A549 (cell line): ENCODE data around the gene CSMD2. TPM values are rescaled to one million over a fixed set of nuclear protein-coding genes. Genes with fewer than 3 reads are reported as not detected.

ENCODE experiments used
- ATAC-seq, 2 experiments: fragments of 200-7000 bp in 1 of 2; fragments of >200 bp in 1 of 2; cut with Nextera tagmentation in 1 of 2; cut with Tn5 transposase in 1 of 2; 3 replicates each; pipeline versions ENCODE4 v1.8.0 to v1.9.1; 2018 to 2020; ENCODE audit warnings: mild to moderate bottlenecking in 1 of 2, moderate library complexity in 1 of 2
- CTCF ChIA-PET: fragments of 300-600 bp; sonication (Branson Sonifier 250); formaldehyde crosslinking; extraction: SDS; loops from one replicate; lab custom pipeline; 2021; ENCODE audit warnings: antibody characterized with exemption, inconsistent platforms; lab: Yijun Ruan, JAX
- POLR2A ChIA-PET: fragments of 350-600 bp; formaldehyde crosslinking; extraction: SDS; loops from one replicate; lab custom pipeline; 2021; ENCODE audit warnings: antibody characterized with exemption, inconsistent platforms; lab: Yijun Ruan, JAX
- DNase-seq, 2 experiments: peaks; one replicate each; pipeline versions ENCODE4 v3.0.0 to v3.0.0-alpha.2; 2011 to 2016; ENCODE audit warnings: low read depth in 1 of 2, low spot score in 1 of 2
- FAIRE-seq: peaks from 2 replicates; lab custom pipeline; 2011; peaks lifted over from hg19 to GRCh38; lab: Jason Lieb, UNC
- H3K27ac ChIP-seq, 2 experiments: fragments of >200 bp; sonication (Bioruptor Twin); formaldehyde crosslinking; 3 replicates each; pipeline ENCODE4 v1.5.1; 2016 to 2017
- H3K4me1 ChIP-seq: fragments of >200 bp; sonication (Bioruptor Twin); formaldehyde crosslinking; 3 replicates; pipeline ENCODE4 v1.6.1; 2016
- H3K4me2 ChIP-seq: fragments of >200 bp; sonication (Bioruptor Twin); formaldehyde crosslinking; 3 replicates; pipeline ENCODE4 v1.6.1; 2016
- H3K4me3 ChIP-seq: fragments of >200 bp; sonication (Bioruptor Twin); formaldehyde crosslinking; 3 replicates; pipeline ENCODE4 v1.5.1; 2016
- H3K9me3 ChIP-seq: fragments of >200 bp; sonication (Bioruptor Twin); formaldehyde crosslinking; 3 replicates; pipeline ENCODE4 v1.6.1; 2016
- BCL3 ChIP-seq: fragments of >200 bp; sonication (Bioruptor Twin); formaldehyde crosslinking; IDR thresholded peaks from 3 replicates; pipeline ENCODE4 v1.6.1; 2016
- BHLHE40 ChIP-seq: IDR thresholded peaks from 2 replicates; pipeline ENCODE4 v1.6.1; 2012; ENCODE audit warnings: low read depth, low read length, inconsistent platforms
- CHD2 ChIP-seq: fragments of 150-350 bp; IDR thresholded peaks from 2 replicates; pipeline ENCODE4 v1.6.1; 2014; ENCODE audit warnings: low read length; ENCODE audit not compliant: partially characterized antibody
- CHD4 ChIP-seq: fragments of 200-600 bp; sonication (generic); IDR thresholded peaks from 2 replicates; pipeline ENCODE4 v1.6.1; 2016; ENCODE audit warnings: antibody characterized with exemption, mild to moderate bottlenecking, borderline replicate concordance
- CTCF ChIP-seq: fragments of >200 bp; sonication (Bioruptor Twin); formaldehyde crosslinking; IDR thresholded peaks from 3 replicates; pipeline ENCODE4 v1.5.1; 2016
- FOXS1 ChIP-seq: fragments of 250-450 bp; sonication (Bioruptor Pico); IDR thresholded peaks from 2 replicates; pipeline ENCODE4 v1.5.0; 2020; ENCODE audit warnings: mild to moderate bottlenecking, moderate library complexity
- HEYL ChIP-seq: fragments of 250-450 bp; sonication (Bioruptor Pico); IDR thresholded peaks from 2 replicates; pipeline ENCODE4 v1.8.0; 2021; ENCODE audit warnings: mild to moderate bottlenecking, moderate library complexity
- HOXB13 ChIP-seq: fragments of 250-450 bp; sonication (Bioruptor Pico); IDR thresholded peaks from 2 replicates; pipeline ENCODE4 v1.5.0; 2020; ENCODE audit warnings: low read depth, mild to moderate bottlenecking, moderate library complexity
- JUN ChIP-seq, 2 experiments: fragments of >200 bp; sonication (Bioruptor Twin); formaldehyde crosslinking; IDR thresholded peaks; 2 replicates in 1 of 2; 3 replicates in 1 of 2; pipeline ENCODE4 v1.6.1; 2016 to 2017
- JUNB ChIP-seq: fragments of >200 bp; sonication (Bioruptor Twin); formaldehyde crosslinking; IDR thresholded peaks from 2 replicates; pipeline ENCODE4 v1.6.1; 2016
- MAZ ChIP-seq: fragments of 150-350 bp; IDR thresholded peaks from 2 replicates; pipeline ENCODE4 v1.6.1; 2014; ENCODE audit warnings: antibody characterized with exemption, low read depth, low read length, borderline replicate concordance
- MYC ChIP-seq: IDR thresholded peaks from 2 replicates; pipeline ENCODE4 v1.6.1; 2012; ENCODE audit warnings: mild to moderate bottlenecking, inconsistent platforms, low read length, improper control_type of control experiment, borderline replicate concordance
- NFE2L2 ChIP-seq: fragments of 150-350 bp; conservative IDR thresholded peaks from 2 replicates; pipeline ENCODE4 v1.6.1; 2014; ENCODE audit warnings: low read length
- NPAS2 ChIP-seq: fragments of 250-450 bp; sonication (Bioruptor Pico); IDR thresholded peaks from 2 replicates; pipeline ENCODE4 v1.8.0; 2022; ENCODE audit warnings: mild to moderate bottlenecking, moderate library complexity, borderline replicate concordance
- NR3C1 ChIP-seq: fragments of >200 bp; sonication (Bioruptor Twin); formaldehyde crosslinking; IDR thresholded peaks from 3 replicates; pipeline ENCODE4 v1.6.1; 2017
- PHF8 ChIP-seq: fragments of 200-600 bp; sonication (generic); IDR thresholded peaks from 2 replicates; pipeline ENCODE4 v1.6.1; 2016; ENCODE audit warnings: low read depth, mild to moderate bottlenecking, antibody characterized with exemption, moderate library complexity, borderline replicate concordance
- RCOR1 ChIP-seq: fragments of 150-350 bp; IDR thresholded peaks from 2 replicates; pipeline ENCODE4 v1.6.1; 2014; ENCODE audit warnings: antibody characterized with exemption, low read length, low read depth
- RFX5 ChIP-seq: fragments of 450-650 bp; IDR thresholded peaks from 2 replicates; pipeline ENCODE4 v1.7.1; 2014; ENCODE audit warnings: antibody characterized with exemption, mild to moderate bottlenecking, moderate library complexity
- RNF2 ChIP-seq: fragments of 200-600 bp; sonication (generic); IDR thresholded peaks from 2 replicates; pipeline ENCODE4 v1.6.1; 2016; ENCODE audit warnings: low read depth, mild to moderate bottlenecking, antibody characterized with exemption, moderate library complexity, borderline replicate concordance
- TFCP2L1 ChIP-seq: fragments of 250-450 bp; sonication (Bioruptor Pico); IDR thresholded peaks from 2 replicates; pipeline ENCODE4 v1.5.0; 2021; ENCODE audit warnings: mild to moderate bottlenecking
- ZNF302 ChIP-seq: fragments of 250-450 bp; sonication (Bioruptor Pico); IDR thresholded peaks from 2 replicates; pipeline ENCODE4 v1.9.0; 2021; ENCODE audit warnings: inconsistent platforms, mild to moderate bottlenecking, moderate library complexity
- WGBS: methylation state at CpG from one replicate; pipeline ENCODE4 v1.1.6; 2017; ENCODE audit errors: missing lambda C conversion rate; 5-methylcytosine and 5-hydroxymethylcytosine counted together
- polyA plus RNA-seq, 4 experiments: library from polyadenylated mRNA; depleted of rRNA in 3 of 4; stranded (reverse); fragments of >200 nt; fragmentation: RNase III in 1 of 4; extraction: RNeasy Plus Mini Kit Qiagen cat#74134 plus additional on column Dnase treatment in 1 of 4; gene quantifications; 2 replicates in 3 of 4; 3 replicates in 1 of 4; pipeline ENCODE4 v1.2.3, GENCODE V29; 2011 to 2017
- TF ChIP-seq, protein P1 (sequence below): fragments of >200 bp; sonication (Bioruptor Twin); formaldehyde crosslinking; IDR thresholded peaks from 2 replicates; pipeline ENCODE4 v1.6.1; 2016
- TF ChIP-seq, protein P2 (sequence below): IDR thresholded peaks from 2 replicates; pipeline ENCODE4 v1.6.1; 2012
- TF ChIP-seq, protein P3 (sequence below): fragments of 250-450 bp; sonication (Bioruptor Pico); IDR thresholded peaks from 2 replicates; pipeline ENCODE4 v1.5.0; 2021; ENCODE audit warnings: mild to moderate bottlenecking, moderate library complexity, borderline replicate concordance

Gene CSMD2
- polyA plus RNA-seq, 2 of the 4 experiments (the other 2 are of a cell fraction): not detected

DNA sequence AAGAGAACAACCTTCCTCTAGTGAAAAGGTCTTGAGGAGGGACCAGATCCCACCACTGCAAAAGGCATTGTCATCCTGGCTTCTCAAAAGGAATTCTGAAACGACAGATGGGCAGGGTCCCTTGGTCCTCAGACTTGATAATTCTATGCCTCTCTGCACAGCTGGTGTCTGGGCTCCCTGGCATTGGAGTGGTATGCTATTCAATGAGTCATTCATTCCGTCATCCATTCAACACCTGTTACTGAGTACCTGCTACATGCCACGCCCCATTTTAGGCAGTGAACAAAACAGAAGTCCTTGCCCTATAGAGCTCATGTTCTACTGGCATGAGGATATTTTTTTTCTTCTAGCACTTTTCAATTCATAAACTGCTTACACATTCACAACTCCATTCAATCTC, 347.0 kb downstream of the CSMD2 start:
- DNase-seq: no peak
- CTCF ChIA-PET: no interaction called here

DNA sequence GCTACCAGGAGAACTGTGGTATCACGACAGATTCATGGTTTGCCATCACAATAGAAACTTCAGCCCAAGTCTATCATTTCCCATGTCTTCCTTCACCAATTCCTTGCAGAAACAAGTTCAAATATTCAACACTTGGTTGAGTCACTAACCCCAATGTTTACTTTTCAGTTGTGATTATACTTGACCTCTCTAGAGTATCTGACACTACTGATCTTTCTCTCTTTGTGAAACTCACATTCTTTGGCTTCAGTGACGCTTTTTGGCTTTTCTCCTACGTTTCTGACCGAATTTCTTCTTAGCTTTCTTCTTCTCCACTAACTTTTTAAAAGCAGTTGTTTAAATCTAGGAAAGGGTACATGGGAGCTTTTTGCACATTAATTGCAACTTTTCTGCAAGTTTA, 350.0 kb downstream of the CSMD2 start:
- no peak for ATAC-seq
- Histone ChIP-seq H3K27ac (no peak overlapping the region), H3K4me1 (no peaks in the 10 kb centered on the region), H3K4me2 (no peak overlapping the region), H3K4me3 (no peak overlapping the region), H3K9me3 (no peaks in the 10 kb centered on the region)
- DNase-seq: no peak
- FAIRE-seq: no peak
- ChIA-PET CTCF (no interaction called here), POLR2A (no interaction called here)
- TF ChIP-seq MYC (no peak), RNF2 (no peak), HOXB13 (CRISPR knock-in tag) (no peak), ZNF302 (CRISPR knock-in tag) (no peak), TFCP2L1 (CRISPR knock-in tag) (no peak), BCL3 (no peak), FOXS1 (no peak)
- TF ChIP-seq, protein P1, sequence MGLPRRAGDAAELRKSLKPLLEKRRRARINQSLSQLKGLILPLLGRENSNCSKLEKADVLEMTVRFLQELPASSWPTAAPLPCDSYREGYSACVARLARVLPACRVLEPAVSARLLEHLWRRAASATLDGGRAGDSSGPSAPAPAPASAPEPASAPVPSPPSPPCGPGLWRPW: no peak
- 0% methylated on average over 4 of the region's 4 CpGs for WGBS

More for the DNA sequence above, 347.0 kb downstream of the CSMD2 start:
- POLR2A ChIA-PET: no interaction called here
- H3K4me2 ChIP-seq: no peak overlapping the region
- TF ChIP-seq CHD4 (no peak), CHD2 (no peak), CTCF (no peak), NFE2L2 (no peak), MAZ (no peak), ZNF302 (CRISPR knock-in tag) (no peak), BHLHE40 (no peak), NPAS2 (no peak), JUN (IDR thresholded peaks at IDR 0.05) (no peak), RFX5 (no peak), MYC (no peak), NR3C1 (no peak), RCOR1 (no peak), HEYL (CRISPR knock-in tag) (no peak), PHF8 (no peak), TFCP2L1 (CRISPR knock-in tag) (no peak), JUNB (no peak)
- TF ChIP-seq, protein P2, sequence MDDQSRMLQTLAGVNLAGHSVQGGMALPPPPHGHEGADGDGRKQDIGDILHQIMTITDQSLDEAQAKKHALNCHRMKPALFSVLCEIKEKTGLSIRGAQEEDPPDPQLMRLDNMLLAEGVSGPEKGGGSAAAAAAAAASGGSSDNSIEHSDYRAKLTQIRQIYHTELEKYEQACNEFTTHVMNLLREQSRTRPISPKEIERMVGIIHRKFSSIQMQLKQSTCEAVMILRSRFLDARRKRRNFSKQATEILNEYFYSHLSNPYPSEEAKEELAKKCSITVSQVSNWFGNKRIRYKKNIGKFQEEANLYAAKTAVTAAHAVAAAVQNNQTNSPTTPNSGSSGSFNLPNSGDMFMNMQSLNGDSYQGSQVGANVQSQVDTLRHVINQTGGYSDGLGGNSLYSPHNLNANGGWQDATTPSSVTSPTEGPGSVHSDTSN: no peak
- TF ChIP-seq, protein P3, sequence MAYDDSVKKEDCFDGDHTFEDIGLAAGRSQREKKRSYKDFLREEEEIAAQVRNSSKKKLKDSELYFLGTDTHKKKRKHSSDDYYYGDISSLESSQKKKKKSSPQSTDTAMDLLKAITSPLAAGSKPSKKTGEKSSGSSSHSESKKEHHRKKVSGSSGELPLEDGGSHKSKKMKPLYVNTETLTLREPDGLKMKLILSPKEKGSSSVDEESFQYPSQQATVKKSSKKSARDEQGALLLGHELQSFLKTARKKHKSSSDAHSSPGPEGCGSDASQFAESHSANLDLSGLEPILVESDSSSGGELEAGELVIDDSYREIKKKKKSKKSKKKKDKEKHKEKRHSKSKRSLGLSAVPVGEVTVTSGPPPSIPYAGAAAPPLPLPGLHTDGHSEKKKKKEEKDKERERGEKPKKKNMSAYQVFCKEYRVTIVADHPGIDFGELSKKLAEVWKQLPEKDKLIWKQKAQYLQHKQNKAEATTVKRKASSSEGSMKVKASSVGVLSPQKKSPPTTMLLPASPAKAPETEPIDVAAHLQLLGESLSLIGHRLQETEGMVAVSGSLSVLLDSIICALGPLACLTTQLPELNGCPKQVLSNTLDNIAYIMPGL: no peak
- TF ChIP-seq, all 56 proteins: peak for 0
- no peaks in the 10 kb centered on the region for H3K9me3 ChIP-seq
- ATAC-seq (no peak), FAIRE-seq (no peak)
- no peak overlapping the region for H3K27ac ChIP-seq
- no peaks in the 10 kb centered on the region for H3K4me1 ChIP-seq
- 0% methylated on average over 3 of the region's 3 CpGs for WGBS
- no peak overlapping the region for H3K4me3 ChIP-seq
